ENCODE results near the gene EIPR1.

The EIPR1 gene

GRCh38 chr2:3238951-3239841 lies 138.4 kb downstream of the EIPR1 start:
- DNase-seq: no peak

GRCh38 chr2:3236300-3237045 lies 141.1 kb downstream of the EIPR1 start:
- DNase-seq: no peak

GRCh38 chr2:3233877-3234276 lies 143.7 kb downstream of the EIPR1 start:
- no peak for DNase-seq

- DNase-seq: no peak
These were observed 148.4 kb downstream of the EIPR1 start for GRCh38 chr2:3229221-3229620.

- DNase-seq: no peak
These were observed 152.9 kb downstream of the EIPR1 start for GRCh38 chr2:3224681-3225080.

- peak in 3 of 4 experiments; percentile 8 to 64 (median 60) for DNase-seq
These were observed 154.3 kb downstream of the EIPR1 start for GRCh38 chr2:3223080-3223923.

- DNase-seq: peak in 1 of 4 experiments; percentile 14
These were observed 155.0 kb downstream of the EIPR1 start for GRCh38 chr2:3222636-3223035.

GRCh38 chr2:3219536-3219935 lies 158.1 kb downstream of the EIPR1 start:
- DNase-seq: no peak

- no peak for DNase-seq
These were observed 160.0 kb downstream of the EIPR1 start for GRCh38 chr2:3217646-3218045.

- no peak for DNase-seq
These were observed 160.7 kb downstream of the EIPR1 start for GRCh38 chr2:3216841-3217495.

GRCh38 chr2:3214806-3215404 lies 162.7 kb downstream of the EIPR1 start:
- DNase-seq: no peak

- no peak for DNase-seq
These were observed 163.6 kb downstream of the EIPR1 start for GRCh38 chr2:3214065-3214464.

- DNase-seq: no peak
These were observed 164.6 kb downstream of the EIPR1 start for GRCh38 chr2:3212984-3213383.

- no peak for DNase-seq
These were observed 165.6 kb downstream of the EIPR1 start for GRCh38 chr2:3212061-3212362.

GRCh38 chr2:3211256-3212060 lies 166.2 kb downstream of the EIPR1 start:
- DNase-seq: no peak

- DNase-seq: no peak
These were observed 167.4 kb downstream of the EIPR1 start for GRCh38 chr2:3210257-3210656.

- DNase-seq: no peak
These were observed 168.4 kb downstream of the EIPR1 start for GRCh38 chr2:3209258-3209657.

- DNase-seq: no peak
These were observed 169.0 kb downstream of the EIPR1 start for GRCh38 chr2:3208591-3208990.

GRCh38 chr2:3208179-3208578 lies 169.4 kb downstream of the EIPR1 start:
- no peak for DNase-seq

- no peak for DNase-seq
These were observed 170.5 kb downstream of the EIPR1 start for GRCh38 chr2:3207091-3207491.

- no peak for DNase-seq
These were observed 171.8 kb downstream of the EIPR1 start for GRCh38 chr2:3205845-3206244.

Data from activated CD4-positive, CD25-positive, alpha-beta regulatory T cell (primary cell).